Liver (tissue), 9 donors: Measurements from ENCODE around the gene HDAC10. TPM values are rescaled to one million over a fixed set of nuclear protein-coding genes. Genes with fewer than 3 reads are reported as not detected.
A peak's percentile ranks its signal among the peaks of the same experiment; 100 is the strongest.

ENCODE experiments used
- DNase-seq: peaks from one replicate; pipeline ENCODE4 v3.0.0-alpha.2; 2017; ENCODE audit warnings: low spot score
- H3K27ac ChIP-seq, 2 donors: one replicate each; pipeline ENCODE4 v1.7.0; 2013; ENCODE audit warnings: inconsistent platforms in 2 of 2, low read length in 2 of 2, control low read depth in 1 of 2, low read depth in 1 of 2, mild to moderate bottlenecking in 1 of 2
- H3K27me3 ChIP-seq, 4 donors: one replicate each; pipeline versions ENCODE4 v1.6.1 to v1.7.0; 2013; ENCODE audit warnings: low read length in 3 of 4, inconsistent platforms in 1 of 4, mild to moderate bottlenecking in 1 of 4, moderate library complexity in 1 of 4; ENCODE audit not compliant: control insufficient read depth in 4 of 4, insufficient read depth in 4 of 4
- H3K36me3 ChIP-seq, 4 donors: one replicate each; pipeline versions ENCODE4 v1.6.1 to v1.7.0; 2013; ENCODE audit warnings: low read length in 3 of 4, mild to moderate bottlenecking in 3 of 4, low read depth in 1 of 4, moderate library complexity in 1 of 4; ENCODE audit not compliant: control insufficient read depth in 4 of 4, insufficient read depth in 3 of 4
- H3K4me1 ChIP-seq, 4 donors: one replicate each; pipeline versions ENCODE4 v1.6.1 to v1.7.0; 2013; ENCODE audit warnings: low read length in 3 of 4, mild to moderate bottlenecking in 3 of 4, moderate library complexity in 1 of 4; ENCODE audit not compliant: control insufficient read depth in 4 of 4, insufficient read depth in 4 of 4
- H3K4me3 ChIP-seq, 3 donors: one replicate each; pipeline versions ENCODE4 v1.6.1 to v1.7.0; 2013; ENCODE audit warnings: low read length in 3 of 3, control low read depth in 1 of 3, low read depth in 1 of 3, mild to moderate bottlenecking in 1 of 3
- H3K9ac ChIP-seq, 2 donors: one replicate each; pipeline ENCODE4 v1.7.0; 2013; ENCODE audit warnings: low read length in 2 of 2, mild to moderate bottlenecking in 2 of 2, moderate library complexity in 2 of 2, control low read depth in 1 of 2, low read depth in 1 of 2
- H3K9me3 ChIP-seq, 4 donors: one replicate each; pipeline versions ENCODE4 v1.6.1 to v1.7.0; 2013; ENCODE audit warnings: low read length in 3 of 4; ENCODE audit not compliant: control insufficient read depth in 4 of 4
- EGR1 ChIP-seq, 2 donors: IDR thresholded peaks; 2 replicates each; pipeline ENCODE4 v1.6.1; 2016 to 2018; ENCODE audit warnings: antibody characterized with exemption in 2 of 2, low read depth in 2 of 2
- FOXA1 ChIP-seq: IDR thresholded peaks from 2 replicates; pipeline ENCODE4 v1.6.1; 2016; ENCODE audit warnings: antibody characterized with exemption
- FOXA2 ChIP-seq: IDR thresholded peaks from 2 replicates; pipeline ENCODE4 v1.6.1; 2016; ENCODE audit warnings: antibody characterized with exemption
- GABPA ChIP-seq, 2 donors: IDR thresholded peaks in 1 of 2; conservative IDR thresholded peaks in 1 of 2; 2 replicates each; pipeline ENCODE4 v1.6.1; 2016; ENCODE audit warnings: antibody characterized with exemption in 2 of 2, mild to moderate bottlenecking in 1 of 2, moderate library complexity in 1 of 2
- HNF4A ChIP-seq, 2 donors: conservative IDR thresholded peaks; 2 replicates each; pipeline ENCODE4 v1.6.1; 2016; ENCODE audit warnings: antibody characterized with exemption in 2 of 2, mild to moderate bottlenecking in 2 of 2
- HNF4G ChIP-seq: IDR thresholded peaks from 2 replicates; pipeline ENCODE4 v1.6.1; 2016; ENCODE audit warnings: antibody characterized with exemption
- JUND ChIP-seq, 2 donors: IDR thresholded peaks; 2 replicates each; pipeline ENCODE4 v1.6.1; 2016; ENCODE audit warnings: antibody characterized with exemption in 2 of 2
- NR2F2 ChIP-seq: IDR thresholded peaks from 2 replicates; pipeline ENCODE4 v1.6.1; 2016; ENCODE audit warnings: antibody characterized with exemption
- RAD21 ChIP-seq, 2 donors: IDR thresholded peaks; 2 replicates each; pipeline ENCODE4 v1.6.1; 2016; ENCODE audit warnings: antibody characterized with exemption in 2 of 2, mild to moderate bottlenecking in 2 of 2
- RXRA ChIP-seq, 2 donors: IDR thresholded peaks; 2 replicates each; pipeline ENCODE4 v1.6.1; 2017 to 2018; ENCODE audit warnings: antibody characterized with exemption in 2 of 2, mild to moderate bottlenecking in 1 of 2
- SP1 ChIP-seq: IDR thresholded peaks from 2 replicates; pipeline ENCODE4 v1.6.1; 2018; ENCODE audit warnings: antibody characterized with exemption, mild to moderate bottlenecking
- TAF1 ChIP-seq: conservative IDR thresholded peaks from 2 replicates; pipeline ENCODE4 v1.6.1; 2016; ENCODE audit warnings: antibody characterized with exemption, mild to moderate bottlenecking
- YY1 ChIP-seq: IDR thresholded peaks from 2 replicates; pipeline ENCODE4 v1.6.1; 2016; ENCODE audit warnings: antibody characterized with exemption, mild to moderate bottlenecking
- WGBS: extraction: QIAGEN DNeasy Blood & Tissue Kit; methylation state at CpG from one replicate; pipeline ENCODE4 v1.1.7; 2013; 5-methylcytosine and 5-hydroxymethylcytosine counted together
- polyA plus RNA-seq, 2 donors: library from polyadenylated mRNA; stranded (reverse) in 1 of 2; unstranded in 1 of 2; fragments of 200-250 nt in 1 of 2; fragments of >200 nt in 1 of 2; fragmentation: Nextera tagmentation in 1 of 2; extraction: Ambion mirVana in 1 of 2; gene quantifications; one replicate each; pipeline versions ENCODE4 v1.2.1 to v1.2.3, GENCODE V29; 2013 to 2015
- total RNA-seq, 2 donors: library from RNA; depleted of rRNA; stranded (reverse); fragments of >200 nt; gene quantifications; one replicate each; pipeline ENCODE4 v1.2.3, GENCODE V29; 2014
- TF ChIP-seq, protein P1 (sequence below): IDR thresholded peaks from 2 replicates; pipeline ENCODE4 v1.6.1; 2016; ENCODE audit warnings: antibody characterized with exemption
- TF ChIP-seq, protein P2 (sequence below): IDR thresholded peaks from 2 replicates; pipeline ENCODE4 v1.6.1; 2016; ENCODE audit warnings: antibody characterized with exemption
- TF ChIP-seq, protein P3 (sequence below): fragments of 150-350 bp; IDR thresholded peaks from 2 replicates; pipeline ENCODE4 v1.5.1; 2017; ENCODE audit warnings: improper control_type of control experiment, low read depth, low read length; ENCODE audit not compliant: missing input control
- TF ChIP-seq, protein P4 (sequence below): IDR thresholded peaks from 2 replicates; pipeline ENCODE4 v1.6.1; 2016; ENCODE audit warnings: antibody characterized with exemption
- donor health status: healthy.
- donor health status: healthy.
- donor health status: healthy.
- donor health status: healthy.
- donor health status: healthy.

Gene HDAC10
- total and polyA plus RNA-seq, 4 donors, result 6.2 to 18.2 (median 13.6) TPM

DNA sequence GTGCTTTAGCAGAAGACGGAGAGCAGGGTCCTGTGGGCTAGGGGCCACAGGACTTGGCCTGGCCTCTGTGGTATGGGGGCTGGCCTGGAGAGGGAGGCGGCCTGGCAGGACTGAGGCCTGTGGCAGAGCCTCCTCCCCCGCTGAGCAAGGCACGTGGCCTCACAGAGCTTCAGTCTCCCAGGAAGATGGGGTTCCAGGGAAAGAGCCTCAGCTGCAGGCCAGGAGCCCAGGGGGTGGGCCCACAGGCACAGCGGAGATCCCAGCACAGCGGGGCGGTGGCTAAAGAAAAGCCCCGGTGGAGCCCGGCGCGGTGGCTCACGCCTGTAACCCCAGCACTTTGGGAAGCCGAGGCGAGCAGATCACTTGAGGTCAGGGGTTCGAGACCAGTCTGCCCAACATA is 8.2 kb upstream of the HDAC10 start:
- peaks cover 16 to 37% (median 29%) of the 10 kb centered on the region in 4 donors for H3K4me1 ChIP-seq
- H3K4me3 ChIP-seq, result no peak overlapping the region
- H3K27ac ChIP-seq, result no peak overlapping the region
- H3K36me3 ChIP-seq, result peaks cover 0 to 1% (median 0%) of the 10 kb centered on the region in 4 donors
- no peak for DNase-seq
- no peaks in the 10 kb centered on the region for H3K9me3 ChIP-seq
- 93% methylated on average over 15 of the region's 15 CpGs for WGBS
- TF ChIP-seq HNF4A (conservative IDR thresholded peaks at IDR 0.05), result no peak
- no peak for TF ChIP-seq YY1
- TF ChIP-seq FOXA1, result no peak
- TF ChIP-seq, protein P1, sequence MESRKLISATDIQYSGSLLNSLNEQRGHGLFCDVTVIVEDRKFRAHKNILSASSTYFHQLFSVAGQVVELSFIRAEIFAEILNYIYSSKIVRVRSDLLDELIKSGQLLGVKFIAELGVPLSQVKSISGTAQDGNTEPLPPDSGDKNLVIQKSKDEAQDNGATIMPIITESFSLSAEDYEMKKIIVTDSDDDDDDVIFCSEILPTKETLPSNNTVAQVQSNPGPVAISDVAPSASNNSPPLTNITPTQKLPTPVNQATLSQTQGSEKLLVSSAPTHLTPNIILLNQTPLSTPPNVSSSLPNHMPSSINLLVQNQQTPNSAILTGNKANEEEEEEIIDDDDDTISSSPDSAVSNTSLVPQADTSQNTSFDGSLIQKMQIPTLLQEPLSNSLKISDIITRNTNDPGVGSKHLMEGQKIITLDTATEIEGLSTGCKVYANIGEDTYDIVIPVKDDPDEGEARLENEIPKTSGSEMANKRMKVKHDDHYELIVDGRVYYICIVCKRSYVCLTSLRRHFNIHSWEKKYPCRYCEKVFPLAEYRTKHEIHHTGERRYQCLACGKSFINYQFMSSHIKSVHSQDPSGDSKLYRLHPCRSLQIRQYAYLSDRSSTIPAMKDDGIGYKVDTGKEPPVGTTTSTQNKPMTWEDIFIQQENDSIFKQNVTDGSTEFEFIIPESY, result no peak
- TF ChIP-seq, protein P2, sequence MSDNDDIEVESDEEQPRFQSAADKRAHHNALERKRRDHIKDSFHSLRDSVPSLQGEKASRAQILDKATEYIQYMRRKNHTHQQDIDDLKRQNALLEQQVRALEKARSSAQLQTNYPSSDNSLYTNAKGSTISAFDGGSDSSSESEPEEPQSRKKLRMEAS, result no peak
- TF ChIP-seq FOXA2, result no peak
- no peak for TF ChIP-seq JUND (IDR thresholded peaks at IDR 0.05)
- TF ChIP-seq, protein P3, sequence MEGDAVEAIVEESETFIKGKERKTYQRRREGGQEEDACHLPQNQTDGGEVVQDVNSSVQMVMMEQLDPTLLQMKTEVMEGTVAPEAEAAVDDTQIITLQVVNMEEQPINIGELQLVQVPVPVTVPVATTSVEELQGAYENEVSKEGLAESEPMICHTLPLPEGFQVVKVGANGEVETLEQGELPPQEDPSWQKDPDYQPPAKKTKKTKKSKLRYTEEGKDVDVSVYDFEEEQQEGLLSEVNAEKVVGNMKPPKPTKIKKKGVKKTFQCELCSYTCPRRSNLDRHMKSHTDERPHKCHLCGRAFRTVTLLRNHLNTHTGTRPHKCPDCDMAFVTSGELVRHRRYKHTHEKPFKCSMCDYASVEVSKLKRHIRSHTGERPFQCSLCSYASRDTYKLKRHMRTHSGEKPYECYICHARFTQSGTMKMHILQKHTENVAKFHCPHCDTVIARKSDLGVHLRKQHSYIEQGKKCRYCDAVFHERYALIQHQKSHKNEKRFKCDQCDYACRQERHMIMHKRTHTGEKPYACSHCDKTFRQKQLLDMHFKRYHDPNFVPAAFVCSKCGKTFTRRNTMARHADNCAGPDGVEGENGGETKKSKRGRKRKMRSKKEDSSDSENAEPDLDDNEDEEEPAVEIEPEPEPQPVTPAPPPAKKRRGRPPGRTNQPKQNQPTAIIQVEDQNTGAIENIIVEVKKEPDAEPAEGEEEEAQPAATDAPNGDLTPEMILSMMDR, result no peak
- no peak for TF ChIP-seq NR2F2
- TF ChIP-seq EGR1 (IDR thresholded peaks at IDR 0.05; ENCODE audit: low read depth in 2 of 2), result no peak
- TF ChIP-seq RAD21 (IDR thresholded peaks at IDR 0.05), result no peak
- no peak for TF ChIP-seq GABPA (IDR thresholded peaks at IDR 0.05 in 1 of 2, conservative IDR thresholded peaks at IDR 0.05 in 1 of 2)
- TF ChIP-seq RXRA (IDR thresholded peaks at IDR 0.05), result no peak
- no peak for TF ChIP-seq SP1
- TF ChIP-seq HNF4G, result no peak
- TF ChIP-seq TAF1, result no peak
- TF ChIP-seq, protein P4, sequence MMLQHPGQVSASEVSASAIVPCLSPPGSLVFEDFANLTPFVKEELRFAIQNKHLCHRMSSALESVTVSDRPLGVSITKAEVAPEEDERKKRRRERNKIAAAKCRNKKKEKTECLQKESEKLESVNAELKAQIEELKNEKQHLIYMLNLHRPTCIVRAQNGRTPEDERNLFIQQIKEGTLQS, result no peak
- H3K27me3 ChIP-seq, result no peaks in the 10 kb centered on the region
- no peak overlapping the region for H3K9ac ChIP-seq

DNA sequence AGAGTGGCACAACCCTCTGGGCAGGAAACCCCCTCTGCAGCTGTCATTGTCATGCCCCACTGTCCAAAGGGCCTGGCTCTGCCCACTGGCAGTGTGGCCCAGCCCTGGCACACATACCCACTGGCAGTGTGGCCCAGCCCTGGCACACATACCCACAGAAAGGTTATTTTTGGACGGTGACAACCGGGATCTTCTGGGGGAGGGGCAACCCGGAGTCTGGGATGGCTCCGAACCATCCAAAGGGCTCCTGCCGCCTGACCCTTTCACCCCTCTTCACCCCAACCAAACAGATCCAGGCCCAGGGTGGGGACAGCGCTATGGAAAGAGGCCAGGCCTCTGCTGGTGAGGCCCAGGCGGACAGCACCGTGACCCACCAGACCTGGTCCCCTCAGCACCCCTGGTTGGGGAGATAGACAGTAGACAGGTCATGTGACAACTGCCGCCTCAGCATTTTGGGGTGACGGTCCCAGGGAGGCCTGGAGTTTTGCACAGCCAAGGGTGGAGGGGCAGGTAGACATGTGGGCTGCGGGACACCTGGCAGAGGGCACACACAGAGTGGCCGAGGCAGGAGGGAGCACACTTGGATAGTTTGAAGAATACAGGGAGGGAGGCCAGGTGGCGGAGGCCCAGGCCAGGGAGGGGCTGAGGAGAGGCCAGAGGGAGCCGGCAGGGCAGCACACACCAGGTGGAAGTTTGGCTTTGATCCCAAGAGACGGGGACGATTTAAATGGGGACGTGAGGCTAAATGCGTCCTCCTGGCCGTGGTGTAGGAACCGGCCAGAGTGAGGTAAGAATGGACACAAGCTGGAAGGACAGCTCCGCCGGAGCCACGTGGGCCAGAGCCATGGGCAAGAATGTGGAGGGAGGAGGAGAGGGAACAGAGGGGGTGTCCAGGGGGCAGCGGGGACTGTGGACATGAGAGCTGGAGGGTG is 7.6 kb upstream of the HDAC10 start:
- Histone ChIP-seq H3K36me3 (peaks cover 0 to 1% (median 0%) of the 10 kb centered on the region in 4 donors), H3K4me1 (peaks cover 16 to 37% (median 29%) of the 10 kb centered on the region in 4 donors), H3K9ac (no peak overlapping the region), H3K9me3 (no peaks in the 10 kb centered on the region), H3K4me3 (no peak overlapping the region), H3K27ac (peak overlapping the region in 1 of 2 donors; percentile 41), H3K27me3 (no peaks in the 10 kb centered on the region)
- TF ChIP-seq TAF1, result no peak
- TF ChIP-seq JUND (IDR thresholded peaks at IDR 0.05), result no peak
- no peak for TF ChIP-seq YY1
- no peak for TF ChIP-seq EGR1 (IDR thresholded peaks at IDR 0.05; ENCODE audit: low read depth in 2 of 2)
- TF ChIP-seq, protein P4, result no peak
- no peak for TF ChIP-seq FOXA1
- peak in 1 of 2 donors; percentile 40 for TF ChIP-seq RXRA (IDR thresholded peaks at IDR 0.05)
- WGBS, result 61% methylated on average over 24 of the region's 24 CpGs
- no peak for DNase-seq
